GM18526 (cell line): ENCODE data around the gene RPAP2.

Experiments used
- POLR2A ChIP-seq: IDR thresholded peaks from 3 replicates; pipeline ENCODE4 v1.6.1; 2011; ENCODE audit not compliant: insufficient read length; ENCODE audit errors: extremely low read depth

Gene RPAP2

GRCh38 chr1:92315766-92316599 is 17.1 kb downstream of the RPAP2 start:
- no peak for TF ChIP-seq POLR2A

- TF ChIP-seq POLR2A, result no peak
These were observed 19.1 kb downstream of the RPAP2 start for GRCh38 chr1:92317836-92318493.

GRCh38 chr1:92323473-92324453 is 24.9 kb downstream of the RPAP2 start:
- no peak for TF ChIP-seq POLR2A

- TF ChIP-seq POLR2A, result no peak
These were observed 25.9 kb downstream of the RPAP2 start for GRCh38 chr1:92324784-92325183.

- no peak for TF ChIP-seq POLR2A
These were observed 27.8 kb downstream of the RPAP2 start for GRCh38 chr1:92326681-92327080.

- no peak for TF ChIP-seq POLR2A
These were observed 28.9 kb downstream of the RPAP2 start for GRCh38 chr1:92327794-92328193.

GRCh38 chr1:92329347-92330129 is 30.7 kb downstream of the RPAP2 start:
- TF ChIP-seq POLR2A, result no peak

GRCh38 chr1:92333668-92334067 is 34.8 kb downstream of the RPAP2 start:
- no peak for TF ChIP-seq POLR2A

GRCh38 chr1:92340154-92340553 is 41.3 kb downstream of the RPAP2 start:
- TF ChIP-seq POLR2A, result no peak

GRCh38 chr1:92342401-92342800 is 43.5 kb downstream of the RPAP2 start:
- TF ChIP-seq POLR2A, result no peak

GRCh38 chr1:92343061-92343460 is 44.2 kb downstream of the RPAP2 start:
- TF ChIP-seq POLR2A, result no peak

GRCh38 chr1:92346866-92347640 is 48.2 kb downstream of the RPAP2 start:
- TF ChIP-seq POLR2A, result no peak

GRCh38 chr1:92352856-92353255 is 54.0 kb downstream of the RPAP2 start:
- no peak for TF ChIP-seq POLR2A

GRCh38 chr1:92354259-92354658 is 55.4 kb downstream of the RPAP2 start:
- no peak for TF ChIP-seq POLR2A
